T-helper 1 cell (primary cell): Measurements from ENCODE around the gene IGF1.

ENCODE experiments used
- DNase-seq, 5 donors: peaks; one replicate each; pipeline ENCODE4 v3.0.0-alpha.2; 2012 to 2020

IGF1 gene

GRCh38 chr12:102425109-102426039 is 55.0 kb downstream of the IGF1 start:
- no peak for DNase-seq

DNA sequence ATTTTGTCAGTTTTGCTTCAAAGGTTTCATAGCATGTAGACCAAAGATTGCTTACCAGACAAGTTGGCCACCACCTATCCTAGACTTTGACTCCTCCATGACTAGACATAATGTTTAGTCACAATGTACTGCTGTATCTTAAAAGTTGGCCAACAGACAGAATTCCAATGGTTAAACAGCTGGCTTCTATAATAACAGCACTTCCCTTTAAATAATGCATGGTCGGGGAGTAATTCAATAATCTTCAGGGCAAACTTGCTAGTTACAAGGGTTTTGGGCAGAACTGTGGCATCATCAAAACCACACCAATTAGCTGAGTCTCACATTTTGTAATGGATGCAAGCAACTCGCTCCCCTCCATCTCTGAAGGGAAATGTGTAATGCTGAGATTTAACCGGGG is 56.9 kb downstream of the IGF1 start:
- no peak for DNase-seq

DNA sequence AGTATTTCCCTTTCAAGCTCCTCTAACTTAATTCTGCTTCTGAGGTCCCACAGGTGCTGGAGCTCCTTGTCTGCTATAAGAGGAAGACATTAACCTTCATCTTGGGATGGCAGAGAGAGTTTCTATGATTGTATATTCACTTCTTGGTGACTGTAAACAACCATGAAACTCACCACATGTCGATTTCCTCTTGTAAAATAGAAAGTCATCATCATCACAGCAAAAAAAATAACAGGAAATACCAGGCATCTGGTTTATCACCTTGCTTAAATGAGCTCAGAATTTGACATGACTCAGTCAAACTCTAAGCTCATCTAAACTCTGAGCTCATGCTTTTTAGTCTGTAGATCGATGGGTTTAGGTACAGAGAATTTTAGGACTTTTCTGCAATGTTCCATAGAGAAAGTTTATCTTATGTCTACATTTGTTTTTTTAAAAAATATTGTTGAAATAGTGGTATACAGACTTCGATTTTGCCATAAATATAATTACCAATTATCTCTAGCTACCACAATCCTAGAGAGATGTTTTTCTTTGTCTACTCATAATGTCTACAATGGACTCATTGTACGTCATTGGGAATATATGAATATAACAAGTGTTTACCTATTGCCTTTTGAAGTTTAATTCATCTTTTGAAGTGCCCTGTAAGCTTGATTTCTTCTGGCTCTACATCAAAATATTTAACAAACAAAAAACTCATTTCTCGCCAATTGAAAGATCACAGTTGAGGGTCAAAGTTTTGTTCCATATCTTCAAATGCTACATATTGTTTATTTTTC is 58.4 kb downstream of the IGF1 start:
- peak in 1 of 5 donors; percentile 73 for DNase-seq

GRCh38 chr12:102419094-102419764 is 61.1 kb downstream of the IGF1 start:
- no peak for DNase-seq

DNA sequence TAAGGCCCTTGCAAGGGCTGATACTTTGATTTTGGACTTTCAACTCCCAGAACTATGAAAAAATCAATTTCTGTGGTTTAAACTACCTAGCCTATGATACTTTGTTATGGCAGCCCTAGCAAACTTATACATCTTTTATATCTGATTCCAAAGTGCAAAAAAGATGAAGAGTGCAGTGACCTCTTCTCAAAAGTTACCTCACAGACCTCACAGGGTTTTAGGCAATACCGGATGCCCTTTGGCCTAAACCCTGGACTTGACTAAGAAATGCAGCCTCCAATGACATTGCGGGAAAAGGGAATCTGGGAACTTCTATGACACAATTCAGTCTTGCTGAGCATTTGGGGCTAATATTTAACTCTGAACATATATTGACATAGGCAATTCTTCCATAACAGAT is 63.3 kb downstream of the IGF1 start:
- no peak for DNase-seq

DNA sequence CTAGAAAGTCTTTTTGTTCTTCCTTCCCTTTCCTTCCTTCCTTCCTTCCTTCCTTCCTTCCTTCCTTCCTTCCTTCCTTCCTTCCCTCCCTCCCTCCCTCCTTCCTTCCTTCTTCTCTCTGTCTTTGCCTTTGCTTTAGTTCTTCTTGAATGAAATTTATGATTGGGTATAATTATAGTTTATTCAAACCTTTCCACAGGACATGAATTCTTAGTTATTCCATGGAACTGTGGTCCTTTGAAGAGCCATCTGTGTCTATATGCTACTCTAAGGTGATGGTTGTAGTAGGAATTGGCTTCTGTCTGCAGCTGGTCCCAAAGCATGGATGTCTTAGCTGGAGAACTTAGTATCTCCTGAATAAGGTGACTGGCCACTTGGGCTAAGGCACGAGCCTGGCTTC is 64.8 kb downstream of the IGF1 start:
- no peak for DNase-seq

GRCh38 chr12:102413396-102413795 is 67.0 kb downstream of the IGF1 start:
- DNase-seq: no peak

GRCh38 chr12:102410511-102410910 is 69.9 kb downstream of the IGF1 start:
- DNase-seq: no peak

- DNase-seq: no peak
Measured at GRCh38 chr12:102408487-102409297, 71.7 kb downstream of the IGF1 start.

DNA sequence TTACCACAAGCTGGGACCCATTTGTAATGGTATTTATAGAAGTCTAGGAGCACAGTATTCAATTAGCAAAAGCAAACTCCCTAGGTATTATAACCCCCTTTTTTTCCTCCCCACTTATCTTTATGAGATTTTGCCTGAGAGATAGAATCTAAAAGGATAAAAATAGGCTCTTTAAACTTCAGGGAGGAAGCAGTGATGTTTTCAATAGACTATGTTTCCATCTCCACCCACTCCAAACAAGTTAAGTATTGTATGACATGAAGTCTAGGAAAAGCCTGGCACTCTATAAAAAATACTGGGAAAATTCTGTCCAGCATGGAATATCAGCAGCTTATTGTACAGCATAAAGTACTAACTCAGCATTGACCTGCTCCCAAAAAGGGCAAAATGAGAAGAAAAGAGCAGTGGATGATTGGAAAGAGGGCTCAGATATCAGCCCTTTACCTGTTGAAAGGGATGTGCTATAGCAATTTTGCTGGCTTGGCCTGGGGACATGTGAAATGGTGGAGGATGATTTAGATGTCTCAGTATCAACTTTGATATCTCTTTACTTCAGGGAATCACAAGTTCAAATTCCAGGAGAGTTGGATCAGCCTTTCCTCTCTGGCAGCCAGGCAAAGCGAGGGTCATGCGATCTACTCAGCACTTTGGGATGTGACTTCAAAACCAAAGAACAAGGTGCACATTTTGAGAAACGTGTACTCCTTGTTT is 72.4 kb downstream of the IGF1 start:
- no peak for DNase-seq

GRCh38 chr12:102406033-102406584 is 74.3 kb downstream of the IGF1 start:
- no peak for DNase-seq

- no peak for DNase-seq
Measured at GRCh38 chr12:102401087-102401486, 79.3 kb downstream of the IGF1 start.

- DNase-seq: no peak
Measured at GRCh38 chr12:102399653-102400052, 80.7 kb downstream of the IGF1 start.

DNA sequence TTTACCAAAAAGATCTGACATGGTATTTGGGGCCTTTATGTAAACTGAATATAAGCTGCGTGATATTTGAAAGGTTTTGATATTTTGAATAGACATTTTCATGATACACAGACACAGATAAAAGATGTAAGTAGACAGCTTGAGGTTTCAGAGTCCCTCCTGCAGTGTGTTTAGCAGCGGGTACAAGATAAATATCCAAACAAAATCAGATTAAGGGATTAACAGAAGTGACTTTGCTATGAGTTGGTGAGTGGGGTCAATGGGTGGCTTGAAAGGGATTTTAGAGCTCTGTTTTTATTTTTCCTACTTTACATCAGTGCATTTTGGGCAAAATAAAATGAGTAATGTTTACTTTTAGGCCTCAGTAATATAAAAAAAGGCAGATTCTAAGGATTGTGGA is 84.1 kb downstream of the IGF1 start:
- DNase-seq: no peak

- no peak for DNase-seq
Measured at GRCh38 chr12:102394200-102394599, 86.2 kb downstream of the IGF1 start.

- no peak for DNase-seq
Measured at GRCh38 chr12:102390068-102390467, 90.3 kb downstream of the IGF1 start.

DNA sequence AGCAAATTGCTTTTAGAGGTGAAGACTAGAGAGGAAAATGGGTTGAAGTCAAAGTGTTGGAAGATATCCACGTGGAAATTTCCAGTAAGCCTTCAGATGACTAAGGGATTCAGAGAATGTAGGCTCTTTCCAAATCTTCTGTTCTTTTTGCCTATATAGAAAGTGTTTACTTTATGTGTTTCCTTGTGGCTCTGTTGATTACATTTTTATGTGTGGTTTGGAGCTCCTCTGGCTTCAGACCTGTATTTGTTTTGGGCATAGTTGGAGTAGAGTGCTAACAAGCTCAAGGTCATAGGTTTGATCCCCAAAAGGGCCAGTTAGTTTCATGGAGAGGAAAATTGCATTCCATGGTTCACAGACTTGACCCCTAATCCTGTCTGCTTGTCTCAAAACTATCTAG is 91.9 kb downstream of the IGF1 start:
- DNase-seq: no peak

- no peak for DNase-seq
Measured at GRCh38 chr12:102385343-102385742, 95.0 kb downstream of the IGF1 start.

- no peak for DNase-seq
Measured at GRCh38 chr12:102379346-102380162, 100.8 kb downstream of the IGF1 start.

- no peak for DNase-seq
Measured at GRCh38 chr12:102376781-102377180, 103.6 kb downstream of the IGF1 start.
